Panc1 (cell line): ENCODE measurements around the gene NEIL1. TPM values are rescaled to one million over a fixed set of nuclear protein-coding genes. Genes with fewer than 3 reads are reported as not detected.

Source experiments
- ATAC-seq: fragments of 200-7000 bp; cut with Tn5 transposase; 2 replicates; pipeline ENCODE4 v1.9.1; 2020; ENCODE audit warnings: mild to moderate bottlenecking, moderate library complexity
- BruUV-seq: library from RNA; stranded (reverse); fragments of 400-500 nt; replicated peaks from 2 replicates; lab custom pipeline; 2021; lab: Mats Ljungman, UMichigan
- CTCF ChIA-PET: fragments of 300-600 bp; sonication (Branson Sonifier 250); formaldehyde crosslinking; loops from one replicate; lab custom pipeline; 2022; ENCODE audit warnings: antibody characterized with exemption; lab: Charles Lee
- POLR2A ChIA-PET: fragments of 300-600 bp; sonication (Branson Sonifier 250); formaldehyde crosslinking; loops from one replicate; lab custom pipeline; 2022; ENCODE audit warnings: antibody characterized with exemption; lab: Charles Lee
- DNase-seq: peaks from one replicate; pipeline ENCODE4 v3.0.0-alpha.2; 2010; ENCODE audit warnings: low read depth, low spot score
- H3K27ac ChIP-seq: 2 replicates; pipeline ENCODE4 v1.5.1; 2011; ENCODE audit warnings: mild to moderate bottlenecking, low read length, inconsistent platforms
- H3K27me3 ChIP-seq: fragments of 200-500 bp; sonication (Bioruptor generic); 2 replicates; pipeline ENCODE4 v1.6.0; 2014; ENCODE audit warnings: low read length, inconsistent platforms; ENCODE audit not compliant: control insufficient read depth, insufficient read depth
- H3K36me3 ChIP-seq: fragments of 200-500 bp; sonication (Bioruptor generic); 2 replicates; pipeline ENCODE4 v1.5.1; 2014; ENCODE audit warnings: inconsistent platforms, mild to moderate bottlenecking, low read length, moderate library complexity; ENCODE audit not compliant: control insufficient read depth, insufficient read depth
- H3K4me1 ChIP-seq: 2 replicates; pipeline ENCODE4 v1.5.1; 2011; ENCODE audit warnings: inconsistent platforms, mild to moderate bottlenecking, low read length, moderate library complexity; ENCODE audit not compliant: control insufficient read depth, insufficient read depth
- H3K4me3 ChIP-seq, 2 experiments: 2 replicates each; pipeline ENCODE4 v1.5.1; 2011 to 2012; ENCODE audit warnings: low read depth in 2 of 2, low read length in 2 of 2, mild to moderate bottlenecking in 2 of 2, inconsistent platforms in 1 of 2, moderate library complexity in 1 of 2
- H3K9me3 ChIP-seq: fragments of 200-500 bp; sonication (Bioruptor generic); 2 replicates; pipeline ENCODE4 v1.5.1; 2014; ENCODE audit warnings: low read depth, mild to moderate bottlenecking, inconsistent platforms, low read length, moderate library complexity; ENCODE audit not compliant: control insufficient read depth, insufficient read depth
- CTCF ChIP-seq: fragments of 450-650 bp; IDR thresholded peaks from 2 replicates; pipeline ENCODE4 v1.5.1; 2017; ENCODE audit warnings: mild to moderate bottlenecking
- POLR2AphosphoS5 ChIP-seq: IDR thresholded peaks from 2 replicates; pipeline ENCODE4 v1.6.1; 2012; ENCODE audit warnings: mild to moderate bottlenecking, low read depth, low read length, moderate library complexity
- REST ChIP-seq, 2 experiments: IDR thresholded peaks; 2 replicates each; pipeline ENCODE4 v1.6.1; 2011 to 2012; ENCODE audit warnings: low read depth in 2 of 2, control low read depth in 1 of 2, low read length in 1 of 2, mild to moderate bottlenecking in 1 of 2, moderate library complexity in 1 of 2; ENCODE audit not compliant: insufficient read depth in 1 of 2
- SIN3A ChIP-seq: IDR thresholded peaks from 2 replicates; pipeline ENCODE4 v1.6.1; 2012; ENCODE audit warnings: low read depth, mild to moderate bottlenecking, low read length, moderate library complexity, borderline replicate concordance; ENCODE audit not compliant: insufficient read depth
- TCF7L2 ChIP-seq: IDR thresholded peaks from 2 replicates; pipeline ENCODE4 v1.6.1; 2011; ENCODE audit warnings: mild to moderate bottlenecking, low read depth, low read length, inconsistent platforms
- in situ Hi-C: cut with HindIII; loops from 2 replicates; pipeline ENCODE4 v1.10.0; 2016; ENCODE audit warnings: low sequenced_read_pairs, low pct_unique_long_range_greater_than_20kb
- intact Hi-C: fragments of 100-400 bp; cut with micrococcal nuclease; formaldehyde crosslinking; loops from one replicate; pipeline ENCODE4 v1.10.0; 2022; ENCODE audit not compliant: unreplicated experiment
- total RNA-seq: library from RNA; stranded (reverse); gene quantifications from one replicate; pipeline ENCODE4 v1.2.1, GENCODE V29; 2021; ENCODE audit not compliant: unreplicated experiment

NEIL1 gene
- total RNA-seq, 1 experiment from 2014 or later = 3.4 TPM

- no peaks in the 10 kb centered on the region; the same call in 1 of the 2 replicates for H3K36me3 ChIP-seq
- intact Hi-C loops = no loop called here
- H3K4me3 ChIP-seq = no peak overlapping the region
- ChIA-PET POLR2A (no interaction called here), CTCF (no interaction called here)
- TF ChIP-seq REST (IDR thresholded peaks at IDR 0.05; ENCODE audit: insufficient read depth in 1 of 2, low read depth in 2 of 2, low read length in 1 of 2) = no peak
- TF ChIP-seq SIN3A = no peak
- TF ChIP-seq TCF7L2 = no peak
- TF ChIP-seq POLR2AphosphoS5 = no peak
- no peak for TF ChIP-seq CTCF
- DNase-seq (no peak), ATAC-seq (no peak)
- BruUV-seq = no TSS peak
- no peaks in the 10 kb centered on the region for H3K9me3 ChIP-seq
- H3K4me1 ChIP-seq = no peaks in the 10 kb centered on the region
- no peak overlapping the region for H3K27ac ChIP-seq
- in situ Hi-C loops = no loop called here
- H3K27me3 ChIP-seq = no peaks in the 10 kb centered on the region
Observed at GRCh38 chr15:75356006-75356405, 9.2 kb downstream of the NEIL1 start.

GRCh38 chr15:75356517-75356916, 9.7 kb downstream of the NEIL1 start:
- intact Hi-C loops (no loop called here), in situ Hi-C loops (no loop called here)
- ChIA-PET POLR2A (no interaction called here), CTCF (no interaction called here)
- Histone ChIP-seq H3K27me3 (no peaks in the 10 kb centered on the region), H3K9me3 (no peaks in the 10 kb centered on the region), H3K27ac (no peak overlapping the region), H3K4me1 (no peaks in the 10 kb centered on the region), H3K36me3 (no peaks in the 10 kb centered on the region; the same call in 1 of the 2 replicates), H3K4me3 (no peak overlapping the region)
- TF ChIP-seq SIN3A (no peak), TCF7L2 (no peak)
- ATAC-seq (no peak), DNase-seq (no peak)
- BruUV-seq = no TSS peak

GRCh38 chr15:75357976-75358673, 11.3 kb downstream of the NEIL1 start:
- Histone ChIP-seq H3K27me3 (no peaks in the 10 kb centered on the region), H3K4me1 (no peaks in the 10 kb centered on the region), H3K36me3 (no peaks in the 10 kb centered on the region; the same call in 1 of the 2 replicates), H3K27ac (no peak overlapping the region), H3K9me3 (no peaks in the 10 kb centered on the region), H3K4me3 (no peak overlapping the region)
- CTCF ChIA-PET = no interaction called here
- intact Hi-C loops (no loop called here), in situ Hi-C loops (no loop called here)
- no peak for TF ChIP-seq CTCF
- no peak for TF ChIP-seq POLR2AphosphoS5
- no peak for TF ChIP-seq SIN3A
- TF ChIP-seq TCF7L2 = no peak
- TF ChIP-seq REST (IDR thresholded peaks at IDR 0.05; ENCODE audit: insufficient read depth in 1 of 2, low read depth in 2 of 2, low read length in 1 of 2) = no peak
- BruUV-seq = no TSS peak
- POLR2A ChIA-PET = no interaction called here
- DNase-seq (no peak), ATAC-seq (no peak)
